Nephron progenitor cell (in vitro differentiated cells): ENCODE results near the gene PKD1L1.

Experiments
- DNase-seq: peaks from one replicate; pipeline ENCODE4 v3.0.0; 2021
- H3K27ac Mint-ChIP-seq: 2 replicates; pipeline ENCODE4 v1.8.0; 2021; ENCODE audit warnings: mild to moderate bottlenecking, moderate library complexity, mixed read lengths
- H3K27me3 Mint-ChIP-seq: 2 replicates; pipeline ENCODE4 v1.8.0; 2021; ENCODE audit warnings: mild to moderate bottlenecking, low read depth, mixed read lengths; ENCODE audit not compliant: poor library complexity
- H3K36me3 Mint-ChIP-seq: 2 replicates; pipeline ENCODE4 v1.8.0; 2021; ENCODE audit warnings: low read depth, mixed read lengths
- H3K4me1 Mint-ChIP-seq: 2 replicates; pipeline ENCODE4 v1.8.0; 2021; ENCODE audit warnings: mixed read lengths
- H3K4me3 Mint-ChIP-seq: 2 replicates; pipeline ENCODE4 v1.8.0; 2021; ENCODE audit warnings: mild to moderate bottlenecking, moderate library complexity, mixed read lengths
- H3K9me3 Mint-ChIP-seq: 2 replicates; pipeline ENCODE4 v1.8.0; 2021; ENCODE audit warnings: mild to moderate bottlenecking, moderate library complexity, mixed read lengths
- TF ChIP-seq, protein P1 (sequence below): fragments of 200-600 bp; sonication (generic); IDR thresholded peaks from 2 replicates; pipeline ENCODE4 v1.5.0; 2021; ENCODE audit warnings: antibody characterized with exemption

The PKD1L1 gene

GRCh38 chr7:47739301-47739875 lies 208.9 kb downstream of the PKD1L1 start:
- peaks cover 95% of the 10 kb centered on the region for H3K4me1 Mint-ChIP-seq
- H3K4me3 Mint-ChIP-seq: peak overlapping the region; percentile 50
- TF ChIP-seq, protein P1, sequence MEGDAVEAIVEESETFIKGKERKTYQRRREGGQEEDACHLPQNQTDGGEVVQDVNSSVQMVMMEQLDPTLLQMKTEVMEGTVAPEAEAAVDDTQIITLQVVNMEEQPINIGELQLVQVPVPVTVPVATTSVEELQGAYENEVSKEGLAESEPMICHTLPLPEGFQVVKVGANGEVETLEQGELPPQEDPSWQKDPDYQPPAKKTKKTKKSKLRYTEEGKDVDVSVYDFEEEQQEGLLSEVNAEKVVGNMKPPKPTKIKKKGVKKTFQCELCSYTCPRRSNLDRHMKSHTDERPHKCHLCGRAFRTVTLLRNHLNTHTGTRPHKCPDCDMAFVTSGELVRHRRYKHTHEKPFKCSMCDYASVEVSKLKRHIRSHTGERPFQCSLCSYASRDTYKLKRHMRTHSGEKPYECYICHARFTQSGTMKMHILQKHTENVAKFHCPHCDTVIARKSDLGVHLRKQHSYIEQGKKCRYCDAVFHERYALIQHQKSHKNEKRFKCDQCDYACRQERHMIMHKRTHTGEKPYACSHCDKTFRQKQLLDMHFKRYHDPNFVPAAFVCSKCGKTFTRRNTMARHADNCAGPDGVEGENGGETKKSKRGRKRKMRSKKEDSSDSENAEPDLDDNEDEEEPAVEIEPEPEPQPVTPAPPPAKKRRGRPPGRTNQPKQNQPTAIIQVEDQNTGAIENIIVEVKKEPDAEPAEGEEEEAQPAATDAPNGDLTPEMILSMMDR: no peak
- H3K36me3 Mint-ChIP-seq: no peaks in the 10 kb centered on the region
- no peak for DNase-seq
- peak overlapping the region; percentile 95 for H3K27ac Mint-ChIP-seq
- peaks cover 2% of the 10 kb centered on the region for H3K27me3 Mint-ChIP-seq
- no peaks in the 10 kb centered on the region for H3K9me3 Mint-ChIP-seq

DNA sequence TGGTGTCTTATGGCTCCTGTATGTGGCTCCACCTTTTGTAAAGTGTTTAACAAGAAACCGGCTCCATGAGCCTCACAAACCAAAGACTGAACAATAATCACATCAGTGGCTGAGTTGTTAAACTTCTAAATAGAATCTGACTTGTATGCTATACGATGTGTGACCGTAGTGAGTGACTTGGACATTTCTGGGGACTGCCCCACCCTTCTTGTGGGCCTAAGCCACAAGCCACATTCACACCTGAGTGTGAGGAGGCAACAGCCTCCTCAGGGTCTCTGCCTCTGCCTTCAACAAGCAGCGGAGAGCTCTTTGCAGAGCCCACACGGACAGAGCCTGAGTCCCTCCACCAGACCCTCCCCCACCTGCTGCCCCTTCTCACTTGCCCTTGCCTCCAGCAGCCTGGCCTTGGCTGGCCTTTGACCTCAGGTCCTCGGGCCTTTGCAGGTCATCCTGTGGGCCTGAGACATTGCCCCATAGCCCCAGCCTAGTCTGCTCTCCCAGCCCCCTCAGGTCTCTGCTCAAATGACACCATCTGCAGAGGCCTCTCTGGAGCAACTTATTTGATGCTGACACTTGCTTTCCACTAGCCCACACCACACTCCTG lies 209.6 kb downstream of the PKD1L1 start:
- peak overlapping the region; percentile 50 for H3K4me3 Mint-ChIP-seq
- TF ChIP-seq, protein P1: no peak

GRCh38 chr7:47737601-47738000 lies 210.7 kb downstream of the PKD1L1 start:
- TF ChIP-seq, protein P1: no peak
- peaks cover 2% of the 10 kb centered on the region for H3K27me3 Mint-ChIP-seq
- no peaks in the 10 kb centered on the region for H3K36me3 Mint-ChIP-seq
- peaks cover 91% of the 10 kb centered on the region for H3K4me1 Mint-ChIP-seq
- DNase-seq: no peak
- H3K9me3 Mint-ChIP-seq: peaks cover under 1% of the 10 kb centered on the region
- no peak overlapping the region for H3K27ac Mint-ChIP-seq
- no peak overlapping the region for H3K4me3 Mint-ChIP-seq

More for the DNA sequence above, 209.6 kb downstream of the PKD1L1 start:
- DNase-seq: peak; percentile 49
- peaks cover 2% of the 10 kb centered on the region for H3K27me3 Mint-ChIP-seq
- H3K4me1 Mint-ChIP-seq: peaks cover 94% of the 10 kb centered on the region
- H3K9me3 Mint-ChIP-seq: no peaks in the 10 kb centered on the region
- peak overlapping the region; percentile 95 for H3K27ac Mint-ChIP-seq
- H3K36me3 Mint-ChIP-seq: no peaks in the 10 kb centered on the region

GRCh38 chr7:47735431-47736345 lies 212.6 kb downstream of the PKD1L1 start:
- Mint-ChIP-seq H3K27me3 (peaks cover 2% of the 10 kb centered on the region), H3K4me3 (no peak overlapping the region), H3K27ac (no peak overlapping the region), H3K9me3 (peaks cover 4% of the 10 kb centered on the region), H3K36me3 (no peaks in the 10 kb centered on the region), H3K4me1 (peaks cover 74% of the 10 kb centered on the region)
- TF ChIP-seq, protein P1: no peak
- DNase-seq: no peak

- Mint-ChIP-seq H3K27ac (no peak overlapping the region), H3K36me3 (no peaks in the 10 kb centered on the region), H3K27me3 (peaks cover 2% of the 10 kb centered on the region), H3K4me1 (peaks cover 67% of the 10 kb centered on the region), H3K9me3 (peaks cover 4% of the 10 kb centered on the region), H3K4me3 (no peak overlapping the region)
- DNase-seq: no peak
- TF ChIP-seq, protein P1: no peak
Measured at GRCh38 chr7:47734949-47735291, 213.3 kb downstream of the PKD1L1 start.
